ENCODE measurements around the gene TBC1D20. TPM values are rescaled to one million over a fixed set of nuclear protein-coding genes. Genes with fewer than 3 reads are reported as not detected.

Gene TBC1D20
- polyA plus RNA-seq, 1 donor, result 35.9 TPM

DNA sequence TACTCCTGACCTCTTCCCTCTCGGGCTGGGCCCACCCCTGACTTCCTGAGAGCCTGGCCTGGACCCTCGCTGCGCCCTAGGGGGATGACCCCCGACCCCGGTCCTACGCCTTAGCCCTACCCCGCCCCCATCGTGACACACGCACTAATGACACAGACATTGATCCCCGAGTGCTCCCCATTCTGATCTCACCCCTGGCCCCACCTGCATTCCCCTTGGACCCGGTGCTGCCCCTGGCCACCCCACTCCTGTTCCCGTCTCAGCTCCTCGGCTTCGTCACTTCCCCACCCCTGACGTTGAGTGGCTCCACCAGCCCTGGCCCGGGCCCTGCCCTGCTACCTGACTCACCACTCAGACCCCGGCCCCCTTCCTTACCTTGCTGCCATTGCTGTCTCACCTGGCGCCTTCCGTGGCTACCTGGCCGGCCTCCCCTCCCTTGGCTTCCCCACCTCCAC, 42.1 kb downstream of the TBC1D20 start:
- no peak for DNase-seq

GRCh38 chr20:419556-420165, 42.7 kb downstream of the TBC1D20 start:
- DNase-seq, result no peak

DNA sequence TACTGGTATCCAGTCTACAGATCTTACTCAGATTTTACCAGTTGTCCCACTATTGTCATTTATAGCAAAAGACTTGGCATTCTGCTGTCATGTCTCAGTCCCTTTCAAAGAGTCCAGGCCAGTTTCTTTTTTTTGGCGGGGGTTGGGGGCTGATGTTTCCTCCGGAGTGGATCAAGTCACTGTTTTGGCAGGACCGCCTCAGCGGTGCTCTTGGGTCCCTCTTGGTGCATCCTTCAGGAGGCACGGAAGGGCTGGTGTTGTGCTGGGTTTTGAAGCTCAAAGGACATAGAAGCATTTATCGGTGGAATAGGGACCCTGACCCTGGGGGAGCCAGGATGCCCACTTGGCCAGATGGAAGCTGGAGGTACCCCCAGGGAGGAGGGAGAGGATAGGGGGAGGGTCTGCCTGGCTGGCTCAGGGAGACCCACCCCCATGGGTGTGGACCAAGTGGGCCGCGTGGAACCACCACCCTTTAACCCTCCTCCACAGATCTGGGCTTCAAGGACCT, 43.4 kb downstream of the TBC1D20 start:
- DNase-seq, result no peak

GRCh38 chr20:417801-418342, 44.5 kb downstream of the TBC1D20 start:
- DNase-seq, result no peak

GRCh38 chr20:416950-417800, 45.2 kb downstream of the TBC1D20 start:
- no peak for DNase-seq

DNA sequence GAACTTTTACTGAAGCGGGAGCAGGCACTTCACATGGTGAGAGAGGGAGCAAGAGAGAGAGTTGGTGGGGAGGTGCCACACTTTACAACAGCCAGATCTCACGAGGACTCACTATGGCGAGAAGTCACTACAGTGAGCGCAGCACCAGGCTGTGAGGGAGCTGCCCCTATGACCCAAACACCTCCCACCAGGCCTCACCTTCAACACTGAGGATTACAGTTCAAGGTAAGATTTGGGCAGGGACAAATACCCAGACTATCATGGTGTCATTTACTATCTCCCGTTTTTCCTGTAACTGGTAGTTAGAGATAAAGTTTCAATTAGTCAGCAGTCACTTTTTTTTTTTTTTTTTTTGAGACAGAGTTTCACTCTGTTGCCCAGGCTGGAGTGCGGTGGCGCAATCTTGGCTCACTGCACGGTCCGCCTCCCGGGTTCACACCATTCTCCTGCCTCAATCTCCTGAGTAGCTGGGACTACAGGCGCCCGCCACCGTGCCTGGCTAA, 46.5 kb downstream of the TBC1D20 start:
- no peak for DNase-seq

GRCh38 chr20:414161-414560, 48.2 kb downstream of the TBC1D20 start:
- no peak for DNase-seq

DNA sequence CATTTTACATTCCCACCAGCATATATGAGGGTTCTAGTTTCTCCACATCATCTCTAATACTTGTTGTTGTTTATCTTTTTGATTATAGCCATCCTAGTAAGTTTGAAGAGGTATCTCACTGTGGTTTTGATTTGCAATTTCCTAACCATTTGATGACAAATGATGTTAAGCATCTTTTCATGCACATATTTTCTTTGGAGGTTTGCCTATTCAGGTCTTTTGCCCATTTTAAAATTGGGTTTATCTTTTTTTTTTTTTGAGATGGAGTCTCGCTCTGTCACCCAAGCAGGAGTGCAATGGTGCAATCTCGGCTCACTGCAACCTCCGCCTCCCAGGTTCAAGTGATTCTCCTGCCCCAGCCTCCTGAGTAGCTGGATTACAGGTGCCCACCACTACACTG, 50.3 kb downstream of the TBC1D20 start:
- no peak for DNase-seq

GRCh38 chr20:409697-410559, 52.4 kb downstream of the TBC1D20 start:
- no peak for DNase-seq

DNA sequence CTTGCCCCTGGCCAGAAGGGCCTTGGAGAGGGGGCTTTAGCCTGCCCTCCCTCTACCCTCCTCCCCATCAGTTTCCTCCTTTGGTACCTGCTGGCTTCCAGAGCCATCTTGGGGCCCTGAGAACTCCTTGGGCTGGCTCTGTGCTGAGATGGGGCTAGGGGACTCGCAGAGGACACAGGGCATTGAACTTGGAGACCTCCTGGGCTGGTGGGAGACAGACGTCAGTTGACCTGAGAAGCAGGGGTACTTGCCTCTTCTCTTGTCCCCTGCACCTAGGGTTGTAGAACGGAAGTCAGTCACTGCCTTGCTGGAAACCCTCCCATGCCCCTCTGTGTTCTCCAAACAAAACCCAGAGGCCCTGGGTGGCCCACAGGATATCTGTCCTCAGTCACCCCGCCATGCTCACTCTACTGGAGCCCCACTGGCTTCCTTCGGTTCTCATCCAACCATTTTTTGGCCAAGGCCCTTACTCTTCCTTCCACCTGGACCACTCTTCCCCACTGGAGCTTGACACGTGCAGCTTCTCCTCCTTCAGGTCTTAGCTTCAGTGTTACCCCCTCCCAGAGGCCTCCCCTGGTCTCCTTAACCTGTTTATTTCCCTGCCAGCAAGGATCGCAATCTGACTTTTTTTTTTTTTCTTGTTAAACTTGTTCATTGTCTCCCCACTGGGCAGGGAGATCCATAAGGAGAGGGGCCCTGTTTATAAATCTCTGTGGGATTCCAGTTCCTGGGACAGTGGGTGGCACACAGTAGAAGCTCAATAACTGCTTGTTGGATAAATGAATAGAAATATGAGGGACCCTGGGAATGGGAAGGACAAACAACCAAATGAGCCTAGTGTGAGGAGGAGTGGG, 53.3 kb downstream of the TBC1D20 start:
- DNase-seq, result no peak

- peak; percentile 82 for DNase-seq
Measured at GRCh38 chr20:407953-408842, 54.1 kb downstream of the TBC1D20 start, which contains the start of gene RBCK1. Gene RBCK1, plus strand, starts transcription at chr20:408299. Its CDS starts 459 bp downstream, at chr20:408758.

- peak; percentile 53 for DNase-seq
Measured at GRCh38 chr20:407133-407952, 55.0 kb downstream of the TBC1D20 start.

DNA sequence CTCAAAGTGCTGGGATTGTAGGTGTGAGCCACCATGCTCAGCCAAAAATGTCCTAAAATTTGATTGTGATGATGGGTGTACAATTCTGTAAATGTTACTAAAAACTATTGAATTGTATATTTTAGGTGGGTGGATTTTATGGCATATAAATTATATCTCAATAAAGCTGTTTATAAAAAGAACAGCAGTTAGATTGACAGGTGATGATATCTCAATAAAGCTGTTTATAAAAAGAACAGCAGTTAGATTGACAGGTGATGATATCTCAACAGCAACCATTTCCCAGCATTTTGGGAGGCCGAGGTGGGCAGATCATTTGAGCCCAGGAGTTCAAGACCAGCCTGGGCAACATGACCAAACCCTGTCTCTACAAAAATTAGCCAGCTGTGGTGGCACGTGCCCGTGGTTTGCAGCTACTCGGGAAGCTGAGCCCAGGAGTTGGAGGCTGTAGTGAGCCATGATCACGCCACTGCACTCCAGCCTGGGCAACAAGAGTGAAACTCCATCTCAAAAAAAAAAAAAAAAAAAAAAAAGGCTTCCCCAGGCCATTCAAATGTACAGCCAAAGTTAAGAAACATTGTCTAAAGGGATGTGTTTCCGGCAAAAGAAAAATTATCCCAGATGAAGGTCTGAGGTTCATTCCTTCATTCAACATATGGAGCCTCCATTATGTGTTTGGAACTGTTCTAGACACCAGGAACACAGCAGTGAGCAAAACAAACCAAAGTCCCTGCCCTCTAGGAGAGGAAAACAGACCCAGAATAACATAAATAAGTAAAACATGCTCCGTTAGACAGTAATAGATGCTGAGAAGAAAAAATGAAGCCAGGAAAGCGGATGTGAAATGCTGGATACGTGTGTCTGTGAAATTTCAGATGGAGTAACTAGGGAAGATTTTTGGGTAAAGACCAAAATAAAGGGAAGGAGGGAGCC, 55.9 kb downstream of the TBC1D20 start:
- no peak for DNase-seq

- DNase-seq, result no peak
Measured at GRCh38 chr20:404088-404487, 58.2 kb downstream of the TBC1D20 start.

DNA sequence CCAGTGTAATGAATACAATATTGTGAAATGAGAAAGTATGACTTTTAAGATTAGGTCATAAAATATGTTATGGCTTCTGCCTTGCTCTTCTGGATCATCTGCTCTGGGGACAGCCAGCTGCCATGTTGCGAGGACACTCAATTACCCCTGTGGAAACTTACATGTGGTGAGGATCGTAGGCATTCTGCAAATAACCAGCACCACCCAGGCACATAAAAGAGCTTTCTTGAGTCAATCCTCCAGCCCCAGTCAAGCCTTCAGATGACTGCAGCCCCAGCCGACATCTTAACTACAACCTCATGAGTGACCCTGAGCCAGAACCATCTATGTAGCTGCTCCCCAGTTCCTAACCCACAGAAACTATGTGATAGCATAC, 58.8 kb downstream of the TBC1D20 start:
- DNase-seq, result no peak

DNA sequence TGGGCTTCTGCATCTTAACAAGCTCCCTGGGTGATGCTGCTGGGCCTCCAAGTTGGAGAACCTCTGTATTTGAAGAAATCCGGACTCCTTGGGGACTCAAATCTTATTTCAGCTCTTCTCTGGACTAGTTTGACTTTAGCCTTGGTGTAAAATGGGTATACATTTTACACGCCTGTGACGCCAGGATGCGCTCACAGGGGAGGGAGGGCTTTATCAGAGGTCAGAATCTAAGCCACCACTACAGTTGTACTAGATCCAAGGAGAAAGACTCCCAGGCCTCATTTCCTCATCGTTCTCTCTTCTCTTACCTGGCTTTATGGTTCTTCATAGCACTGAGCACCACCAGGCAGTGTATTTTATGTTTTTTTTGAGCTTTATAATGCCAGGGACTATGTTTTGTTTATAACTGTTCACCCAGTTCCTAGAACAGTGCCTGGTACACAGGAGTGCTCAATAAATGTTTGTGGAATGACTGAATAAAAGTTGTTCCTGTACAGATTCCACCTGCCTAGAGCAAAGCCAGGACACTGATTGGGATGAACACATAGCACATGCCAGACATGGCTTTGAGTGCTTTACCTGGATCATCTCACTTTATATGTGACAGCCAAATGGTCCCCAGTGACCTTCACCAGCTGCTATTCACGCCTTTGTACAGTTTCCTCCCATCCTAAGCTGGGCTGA, 59.3 kb downstream of the TBC1D20 start:
- DNase-seq, result no peak

DNA sequence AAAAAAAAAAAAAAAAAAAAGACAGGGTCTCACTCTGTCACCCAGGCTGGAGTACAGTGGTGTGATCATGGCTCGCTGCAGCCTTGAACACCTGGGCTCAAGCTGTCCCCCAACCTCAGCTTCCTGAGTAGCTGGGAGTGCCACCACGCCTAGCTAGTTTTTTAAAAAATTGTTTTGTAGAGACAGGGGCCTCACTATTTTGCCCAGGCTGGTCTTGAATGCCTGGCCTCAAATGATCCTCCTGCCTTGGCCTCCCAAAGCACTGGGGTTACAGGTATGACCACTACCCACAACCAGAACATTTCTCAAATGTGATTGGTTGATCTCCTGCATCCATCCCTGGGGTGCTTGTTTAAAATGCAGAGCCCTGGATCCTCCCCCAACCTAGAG, 59.8 kb downstream of the TBC1D20 start:
- no peak for DNase-seq
